EL (cell line): Measurements from ENCODE around the gene PRELID3B.
"Not testable (repeated sequence)": the region's sequence is repeated elsewhere in the genome, so short reads cannot be mapped to it uniquely, and the experiment has no call there.

Experiments
- DNase-seq: peaks from one replicate; pipeline ENCODE4 v3.0.0-alpha.2; 2016

PRELID3B gene

GRCh38 chr20:59047938-59048680, 5.5 kb upstream of the PRELID3B start:
- DNase-seq: peak; percentile 60

GRCh38 chr20:59046862-59047261, 4.3 kb upstream of the PRELID3B start:
- DNase-seq: no peak

GRCh38 chr20:59044796-59045195, 2.2 kb upstream of the PRELID3B start:
- no peak for DNase-seq

- DNase-seq: no peak
Observed at GRCh38 chr20:59044295-59044694, 1.7 kb upstream of the PRELID3B start.

GRCh38 chr20:59043698-59044097, 1.1 kb upstream of the PRELID3B start:
- peak; percentile 52 for DNase-seq

- peak; percentile 93 for DNase-seq
Observed at GRCh38 chr20:59042796-59043631, 428 bp upstream of the PRELID3B start.

GRCh38 chr20:59041487-59041886, 1.1 kb downstream of the PRELID3B start:
- not testable (repeated sequence) for DNase-seq

- DNase-seq: no peak
Observed at GRCh38 chr20:59040667-59041066, 1.9 kb downstream of the PRELID3B start.

- no peak for DNase-seq
Observed at GRCh38 chr20:59039233-59039632, 3.4 kb downstream of the PRELID3B start.

GRCh38 chr20:59037386-59037785, 5.2 kb downstream of the PRELID3B start:
- DNase-seq: no peak

GRCh38 chr20:59035381-59035780, 7.2 kb downstream of the PRELID3B start:
- DNase-seq: no peak

- DNase-seq: no peak
Observed at GRCh38 chr20:59033616-59034165, 8.9 kb downstream of the PRELID3B start.

GRCh38 chr20:59033093-59033492, 9.5 kb downstream of the PRELID3B start:
- DNase-seq: no peak

GRCh38 chr20:59032713-59033059, 9.9 kb downstream of the PRELID3B start:
- no peak for DNase-seq

- DNase-seq: peak; percentile 96
Observed at GRCh38 chr20:59032023-59032712, 10.4 kb downstream of the PRELID3B start, which contains the start of gene ATP5F1E. TSS of gene ATP5F1E (minus strand) at chr20:59032335. CDS start at chr20:59032251, 84 bp downstream.

GRCh38 chr20:59031564-59032022, 11.0 kb downstream of the PRELID3B start:
- no peak for DNase-seq

GRCh38 chr20:59030911-59031563, 11.5 kb downstream of the PRELID3B start:
- DNase-seq: no peak

- no peak for DNase-seq
Observed at GRCh38 chr20:59028812-59029211, 13.8 kb downstream of the PRELID3B start.

GRCh38 chr20:59027741-59028320, 14.8 kb downstream of the PRELID3B start:
- DNase-seq: peak; percentile 58

GRCh38 chr20:59026904-59027740, 15.5 kb downstream of the PRELID3B start:
- no peak for DNase-seq

- no peak for DNase-seq
Observed at GRCh38 chr20:59025511-59025910, 17.1 kb downstream of the PRELID3B start.
